Smooth muscle cell (in vitro differentiated cells): ENCODE data around the gene M1AP. TPM values are rescaled to one million over a fixed set of nuclear protein-coding genes. Genes with fewer than 3 reads are reported as not detected.
A peak's percentile ranks its signal among the peaks of the same experiment; 100 is the strongest.

Experiments used
- DNase-seq: peaks from one replicate; lab custom pipeline; 2025; ENCODE audit not compliant: unreplicated experiment; lab: John Stamatoyannopoulos, UW
- H2AFZ ChIP-seq: fragments of 200-600 bp; sonication (generic); 2 replicates; pipeline ENCODE4 v1.6.0; 2016; ENCODE audit warnings: antibody characterized with exemption, low read depth, mild to moderate bottlenecking
- H3F3A ChIP-seq: fragments of 200-600 bp; sonication (generic); 2 replicates; pipeline ENCODE4 v1.6.0; 2017; ENCODE audit warnings: antibody characterized with exemption, low read depth
- H3K27ac ChIP-seq: fragments of 200-600 bp; sonication (generic); 2 replicates; pipeline ENCODE4 v1.5.1; 2016; ENCODE audit warnings: low read depth, mild to moderate bottlenecking
- H3K27me3 ChIP-seq: fragments of 200-600 bp; sonication (generic); 2 replicates; pipeline ENCODE4 v1.6.1; 2016; ENCODE audit warnings: low read depth, mild to moderate bottlenecking
- H3K36me3 ChIP-seq: fragments of 200-600 bp; sonication (generic); 2 replicates; pipeline ENCODE4 v1.5.1; 2016; ENCODE audit warnings: low read depth
- H3K4me1 ChIP-seq: fragments of 200-600 bp; sonication (generic); 2 replicates; pipeline ENCODE4 v1.5.1; 2016; ENCODE audit warnings: low read depth
- H3K4me2 ChIP-seq: fragments of 200-600 bp; sonication (generic); 2 replicates; pipeline ENCODE4 v1.6.0; 2016; ENCODE audit warnings: mild to moderate bottlenecking
- H3K4me3 ChIP-seq: fragments of 200-600 bp; sonication (generic); 2 replicates; pipeline ENCODE4 v1.5.1; 2016; ENCODE audit warnings: mild to moderate bottlenecking
- H3K79me2 ChIP-seq: fragments of 200-600 bp; sonication (generic); 2 replicates; pipeline ENCODE4 v1.6.0; 2016; ENCODE audit warnings: low read depth, mild to moderate bottlenecking
- H3K9ac ChIP-seq: fragments of 200-600 bp; sonication (generic); 2 replicates; pipeline ENCODE4 v1.6.0; 2016; ENCODE audit warnings: low read depth
- H3K9me3 ChIP-seq: fragments of 200-600 bp; sonication (generic); replicated peaks from 2 replicates; pipeline ENCODE4 v1.5.1; 2016; ENCODE audit warnings: low read depth
- H4K20me1 ChIP-seq: fragments of 200-600 bp; sonication (generic); 2 replicates; pipeline ENCODE4 v1.6.0; 2016; ENCODE audit warnings: low read depth
- CTCF ChIP-seq: fragments of 200-600 bp; sonication (generic); IDR thresholded peaks from 2 replicates; pipeline ENCODE4 v1.5.1; 2017; ENCODE audit warnings: borderline replicate concordance, mild to moderate bottlenecking, antibody characterized with exemption; ENCODE audit not compliant: insufficient read depth, poor library complexity, severe bottlenecking
- WGBS: methylation state at CpG from one replicate; pipeline ENCODE4 v1.1.7; 2016; ENCODE audit warnings: low lambda C conversion rate; 5-methylcytosine and 5-hydroxymethylcytosine counted together
- polyA plus RNA-seq: library from polyadenylated mRNA; unstranded; fragments of >200 nt; fragmentation: Nextera tagmentation; extraction: Ambion mirVana; gene quantifications from 2 replicates; pipeline ENCODE4 v1.2.1, GENCODE V29; 2016
- total RNA-seq: library from RNA; depleted of rRNA; stranded (reverse); fragments of >200 nt; gene quantifications from 2 replicates; pipeline ENCODE4 v1.2.3, GENCODE V29; 2014

Gene M1AP
- total and polyA plus RNA-seq, 2 experiments from 2014 or later = 1.0 to 1.2 TPM

GRCh38 chr2:74587664-74588277 is 60.4 kb downstream of the M1AP start:
- peak overlapping the region; percentile 11 for H2AFZ ChIP-seq
- WGBS = 21% methylated on average over 6 of the region's 6 CpGs
- no peaks in the 10 kb centered on the region for H4K20me1 ChIP-seq
- H3K4me1 ChIP-seq = peaks cover 4% of the 10 kb centered on the region
- no peaks in the 10 kb centered on the region for H3K9me3 ChIP-seq
- H3F3A ChIP-seq = peaks cover 16% of the 10 kb centered on the region
- no peak overlapping the region for H3K4me3 ChIP-seq
- peak; percentile 68 for TF ChIP-seq CTCF
- H3K27ac ChIP-seq = no peak overlapping the region
- no peaks in the 10 kb centered on the region for H3K36me3 ChIP-seq
- no peak overlapping the region for H3K4me2 ChIP-seq
- peaks cover 25% of the 10 kb centered on the region for H3K27me3 ChIP-seq
- H3K9ac ChIP-seq = no peak overlapping the region
- H3K79me2 ChIP-seq = no peaks in the 10 kb centered on the region
- no peak for DNase-seq

GRCh38 chr2:74585406-74586185 is 62.5 kb downstream of the M1AP start:
- no peak overlapping the region for H2AFZ ChIP-seq

GRCh38 chr2:74584088-74584645 is 64.0 kb downstream of the M1AP start:
- H3K9ac ChIP-seq = peak overlapping the region; percentile 6
- no peaks in the 10 kb centered on the region for H3K36me3 ChIP-seq
- H3K27me3 ChIP-seq = no peaks in the 10 kb centered on the region
- H4K20me1 ChIP-seq = no peaks in the 10 kb centered on the region
- H3F3A ChIP-seq = peaks cover 36% of the 10 kb centered on the region
- no peak overlapping the region for H3K4me3 ChIP-seq
- no peaks in the 10 kb centered on the region for H3K9me3 ChIP-seq
- peaks cover 4% of the 10 kb centered on the region for H3K4me1 ChIP-seq
- 6% methylated on average over 2 of the region's 2 CpGs for WGBS
- peak overlapping the region; percentile 74 for H3K27ac ChIP-seq
- H3K79me2 ChIP-seq = no peaks in the 10 kb centered on the region
- no peak for TF ChIP-seq CTCF
- peak overlapping the region; percentile 55 for H2AFZ ChIP-seq
- no peak for DNase-seq
- H3K4me2 ChIP-seq = peak overlapping the region; percentile 66

More at GRCh38 chr2:74585406-74586185, 62.5 kb downstream of the M1AP start:
- no peak for TF ChIP-seq CTCF
- H3K4me2 ChIP-seq = peak overlapping the region; percentile 44
- no peaks in the 10 kb centered on the region for H3K9me3 ChIP-seq
- 54% methylated on average over 4 of the region's 4 CpGs for WGBS
- H3K36me3 ChIP-seq = no peaks in the 10 kb centered on the region
- DNase-seq = no peak
- no peaks in the 10 kb centered on the region for H4K20me1 ChIP-seq
- no peak overlapping the region for H3K9ac ChIP-seq
- peak overlapping the region; percentile 44 for H3K27ac ChIP-seq
- peaks cover 35% of the 10 kb centered on the region for H3F3A ChIP-seq
- peaks cover 7% of the 10 kb centered on the region for H3K27me3 ChIP-seq
- no peak overlapping the region for H3K4me3 ChIP-seq
- no peaks in the 10 kb centered on the region for H3K79me2 ChIP-seq
- peaks cover 4% of the 10 kb centered on the region for H3K4me1 ChIP-seq
